ENCODE measurements around the gene GCK. TPM values are rescaled to one million over a fixed set of nuclear protein-coding genes. Genes with fewer than 3 reads are reported as not detected.

The GCK gene
- total and polyA plus RNA-seq, 11 donors, result 0.54 to 5.7 (median 1.9) TPM

- intact Hi-C loops (cut with DNase I), result no loop called here
- Histone ChIP-seq H3K36me3 (no peaks in the 10 kb centered on the region), H3K9me3 (no peaks in the 10 kb centered on the region), H3K4me3 (no peak overlapping the region), H3K27ac (no peak overlapping the region), H3K27me3 (no peaks in the 10 kb centered on the region), H3K4me1 (peaks cover 0 to 11% (median 0%) of the 10 kb centered on the region in 12 donors)
- WGBS, 4 donors, result 71 to 91% (median 85%) methylated on average over 1 of the region's 1 CpG
- no peak for ATAC-seq
- no peak for DNase-seq
- TF ChIP-seq CTCF (IDR thresholded peaks at IDR 0.05) (no peak), POLR2A (IDR thresholded peaks at IDR 0.05) (no peak)
Observed at GRCh38 chr7:44162785-44163395, 26.3 kb downstream of the GCK start.

- no peak for ATAC-seq
- intact Hi-C loops (cut with DNase I), result no loop called here
- 69 to 77% (median 73%) methylated on average over 4 of the region's 4 CpGs for WGBS, 4 donors
- Histone ChIP-seq H3K4me3 (no peak overlapping the region), H3K36me3 (no peaks in the 10 kb centered on the region), H3K4me1 (peaks cover 0 to 11% (median 0%) of the 10 kb centered on the region in 12 donors), H3K27me3 (no peaks in the 10 kb centered on the region), H3K9me3 (no peaks in the 10 kb centered on the region), H3K27ac (no peak overlapping the region)
- DNase-seq, result no peak
- no peak for TF ChIP-seq POLR2A (IDR thresholded peaks at IDR 0.05)
- TF ChIP-seq CTCF (IDR thresholded peaks at IDR 0.05), result no peak
Observed at GRCh38 chr7:44162179-44162578, 27.1 kb downstream of the GCK start.

- H3K27me3 ChIP-seq, result no peaks in the 10 kb centered on the region
- 89 to 100% (median 96%) methylated on average over 2 of the region's 2 CpGs for WGBS, 4 donors
- no peak for ATAC-seq
- TF ChIP-seq POLR2A (IDR thresholded peaks at IDR 0.05), result no peak
- no peak for TF ChIP-seq CTCF (IDR thresholded peaks at IDR 0.05)
- H3K4me3 ChIP-seq, result no peak overlapping the region
- H3K36me3 ChIP-seq, result no peaks in the 10 kb centered on the region
- DNase-seq, result no peak
- intact Hi-C loops (cut with DNase I), result no loop called here
- H3K9me3 ChIP-seq, result no peaks in the 10 kb centered on the region
- H3K27ac ChIP-seq, result no peak overlapping the region
- H3K4me1 ChIP-seq, result peaks cover 0 to 11% (median 0%) of the 10 kb centered on the region in 12 donors
Observed at GRCh38 chr7:44161371-44161770, 27.9 kb downstream of the GCK start.

- intact Hi-C loops (cut with DNase I), result no loop called here
- 71 to 84% (median 77%) methylated on average over 5 of the region's 5 CpGs for WGBS, 4 donors
- TF ChIP-seq CTCF (IDR thresholded peaks at IDR 0.05) (no peak), POLR2A (IDR thresholded peaks at IDR 0.05) (no peak)
- H3K27ac ChIP-seq, result no peak overlapping the region
- peaks cover 0 to 11% (median 0%) of the 10 kb centered on the region in 12 donors for H3K4me1 ChIP-seq
- DNase-seq (no peak), ATAC-seq (peak; percentile 54 to 75 (median 64))
- no peaks in the 10 kb centered on the region for H3K9me3 ChIP-seq
- no peaks in the 10 kb centered on the region for H3K36me3 ChIP-seq
- no peaks in the 10 kb centered on the region for H3K27me3 ChIP-seq
- H3K4me3 ChIP-seq, result no peak overlapping the region
Observed at GRCh38 chr7:44159824-44160630, 29.2 kb downstream of the GCK start.

Measured in heart left ventricle (tissue), 16 donors.